Measurements from ENCODE around the gene ACAD11.

DNA sequence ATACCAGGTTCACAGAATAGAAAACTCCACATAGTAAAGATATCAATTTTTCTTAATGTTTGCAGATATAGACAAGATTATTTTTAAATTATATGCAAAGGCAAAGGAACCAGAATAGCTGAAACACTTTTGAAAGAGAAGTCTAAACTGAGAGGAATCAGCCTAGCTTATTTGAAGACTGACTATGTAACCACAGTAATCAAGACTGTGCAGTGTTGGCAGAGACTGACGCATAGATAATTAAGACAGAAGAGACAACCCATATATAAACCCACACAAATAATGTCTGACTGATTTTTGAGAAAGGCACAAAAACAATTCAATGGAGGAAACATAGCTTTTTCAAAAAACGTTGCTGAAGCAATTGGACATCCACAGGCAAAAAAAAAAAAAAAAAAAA is 91.2 kb downstream of the ACAD11 start:
- TF ChIP-seq, protein P1, sequence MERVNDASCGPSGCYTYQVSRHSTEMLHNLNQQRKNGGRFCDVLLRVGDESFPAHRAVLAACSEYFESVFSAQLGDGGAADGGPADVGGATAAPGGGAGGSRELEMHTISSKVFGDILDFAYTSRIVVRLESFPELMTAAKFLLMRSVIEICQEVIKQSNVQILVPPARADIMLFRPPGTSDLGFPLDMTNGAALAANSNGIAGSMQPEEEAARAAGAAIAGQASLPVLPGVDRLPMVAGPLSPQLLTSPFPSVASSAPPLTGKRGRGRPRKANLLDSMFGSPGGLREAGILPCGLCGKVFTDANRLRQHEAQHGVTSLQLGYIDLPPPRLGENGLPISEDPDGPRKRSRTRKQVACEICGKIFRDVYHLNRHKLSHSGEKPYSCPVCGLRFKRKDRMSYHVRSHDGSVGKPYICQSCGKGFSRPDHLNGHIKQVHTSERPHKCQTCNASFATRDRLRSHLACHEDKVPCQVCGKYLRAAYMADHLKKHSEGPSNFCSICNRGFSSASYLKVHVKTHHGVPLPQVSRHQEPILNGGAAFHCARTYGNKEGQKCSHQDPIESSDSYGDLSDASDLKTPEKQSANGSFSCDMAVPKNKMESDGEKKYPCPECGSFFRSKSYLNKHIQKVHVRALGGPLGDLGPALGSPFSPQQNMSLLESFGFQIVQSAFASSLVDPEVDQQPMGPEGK (CRISPR knock-in tag; IDR thresholded peaks at IDR 0.05; ENCODE audit: borderline replicate concordance): no peak
- TF ChIP-seq ARNTL (CRISPR knock-in tag; IDR thresholded peaks at IDR 0.05; ENCODE audit: borderline replicate concordance, low read depth): no peak

All from SK-N-SH treated with all-trans-retinoic acid at 6 μM for 48 hours (cell line).